PFSK-1 (cell line): Measurements from ENCODE around the gene LST1.

Source experiments
- FOXP2 ChIP-seq: optimal IDR thresholded peaks from 2 replicates; pipeline ENCODE3; 2011; ENCODE audit warnings: borderline replicate concordance, control low read depth, inconsistent platforms; ENCODE audit not compliant: insufficient read depth; ENCODE audit errors: extremely low read length, extremely low read depth
- POLR2AphosphoS5 ChIP-seq: IDR thresholded peaks from 2 replicates; pipeline ENCODE4 v1.6.1; 2012; ENCODE audit warnings: low read depth, mild to moderate bottlenecking, control low read depth, low read length, moderate library complexity
- REST ChIP-seq, 2 experiments: IDR thresholded peaks; 2 replicates each; pipeline versions ENCODE4 v1.6.1 to v1.8.0; 2011 to 2012; ENCODE audit warnings: low read depth in 2 of 2, low read length in 2 of 2, control low read depth in 1 of 2, inconsistent platforms in 1 of 2, mild to moderate bottlenecking in 1 of 2, moderate library complexity in 1 of 2; ENCODE audit not compliant: insufficient read depth in 1 of 2
- SIN3A ChIP-seq: IDR thresholded peaks from 2 replicates; pipeline ENCODE4 v1.6.1; 2012; ENCODE audit warnings: mild to moderate bottlenecking, low read length, moderate library complexity, borderline replicate concordance; ENCODE audit not compliant: insufficient read depth
- TAF1 ChIP-seq: IDR thresholded peaks from 2 replicates; pipeline ENCODE4 v1.6.1; 2012; ENCODE audit warnings: low read length, control low read depth, borderline replicate concordance; ENCODE audit not compliant: insufficient read depth

The LST1 gene

GRCh38 chr6:31543639-31544038 lies 42.4 kb upstream of the LST1 start:
- TF ChIP-seq FOXP2 (no peak), POLR2AphosphoS5 (no peak), SIN3A (no peak), TAF1 (no peak), REST (IDR thresholded peaks at IDR 0.05; ENCODE audit: insufficient read depth in 1 of 2, low read depth in 2 of 2, low read length in 2 of 2) (no peak)

- no peak for TF ChIP-seq REST (IDR thresholded peaks at IDR 0.05; ENCODE audit: insufficient read depth in 1 of 2, low read depth in 2 of 2, low read length in 2 of 2)
Observed at GRCh38 chr6:31544676-31545075, 41.4 kb upstream of the LST1 start.

GRCh38 chr6:31545291-31545690 lies 40.8 kb upstream of the LST1 start:
- TF ChIP-seq REST (IDR thresholded peaks at IDR 0.05; ENCODE audit: insufficient read depth in 1 of 2, low read depth in 2 of 2, low read length in 2 of 2) = no peak
- TF ChIP-seq TAF1 = no peak
- TF ChIP-seq SIN3A = no peak
- TF ChIP-seq POLR2AphosphoS5 = no peak
- TF ChIP-seq FOXP2 = no peak

GRCh38 chr6:31546339-31546957 lies 39.6 kb upstream of the LST1 start, which contains the start of gene ATP6V1G2:
Gene ATP6V1G2 (minus strand): TSS chr6:31546608. CDS start chr6:31546559, 49 bp downstream.
- TF ChIP-seq TAF1 (no peak), REST (IDR thresholded peaks at IDR 0.05; ENCODE audit: insufficient read depth in 1 of 2, low read depth in 2 of 2, low read length in 2 of 2) (0 out of 4 replicates have a peak, but pooled peaks of 1 of the 2 experiments have one; percentile 7)

GRCh38 chr6:31546958-31547726 lies 38.9 kb upstream of the LST1 start, which contains the start of gene NFKBIL1:
Gene NFKBIL1 (plus strand): TSS chr6:31547608. CDS start chr6:31547695, 87 bp downstream.
- 0 out of 4 replicates have a peak, but pooled peaks of 1 of the 2 experiments have one; percentile 27 for TF ChIP-seq REST (IDR thresholded peaks at IDR 0.05; ENCODE audit: insufficient read depth in 1 of 2, low read depth in 2 of 2, low read length in 2 of 2)
- peak; percentile 96 for TF ChIP-seq POLR2AphosphoS5
- no peak for TF ChIP-seq FOXP2
- peak; percentile 76; the same call in 1 of the 2 replicates for TF ChIP-seq TAF1
- 0 out of 2 replicates have a peak, but pooled peaks have one; percentile 30 for TF ChIP-seq SIN3A
